ENCODE results near the gene KIF19.

KIF19 gene

GRCh38 chr17:74342224-74342623, 16.2 kb downstream of the KIF19 start:
- no peak for DNase-seq

GRCh38 chr17:74343121-74343520, 17.1 kb downstream of the KIF19 start:
- DNase-seq = no peak

- DNase-seq = no peak
Measured at GRCh38 chr17:74343526-74344284, 17.7 kb downstream of the KIF19 start.

GRCh38 chr17:74344658-74345057, 18.6 kb downstream of the KIF19 start:
- DNase-seq = no peak

- no peak for DNase-seq
Measured at GRCh38 chr17:74345433-74346241, 19.6 kb downstream of the KIF19 start.

- DNase-seq = no peak
Measured at GRCh38 chr17:74347646-74348045, 21.6 kb downstream of the KIF19 start.

GRCh38 chr17:74349120-74349519, 23.1 kb downstream of the KIF19 start:
- DNase-seq = no peak

- DNase-seq = no peak
Measured at GRCh38 chr17:74350486-74350885, 24.5 kb downstream of the KIF19 start.

- no peak for DNase-seq
Measured at GRCh38 chr17:74351552-74352210, 25.7 kb downstream of the KIF19 start.

- no peak for DNase-seq
Measured at GRCh38 chr17:74353446-74354060, 27.5 kb downstream of the KIF19 start.

- peak; percentile 82 for DNase-seq
Measured at GRCh38 chr17:74354123-74354522, 28.1 kb downstream of the KIF19 start.

GRCh38 chr17:74354561-74354960, 28.5 kb downstream of the KIF19 start:
- DNase-seq = no peak

- no peak for DNase-seq
Measured at GRCh38 chr17:74355065-74355464, 29.0 kb downstream of the KIF19 start.

GRCh38 chr17:74356646-74357465, 30.8 kb downstream of the KIF19 start:
- DNase-seq = peak; percentile 65

GRCh38 chr17:74357466-74357809, 31.4 kb downstream of the KIF19 start:
- no peak for DNase-seq

GRCh38 chr17:74358697-74359096, 32.7 kb downstream of the KIF19 start:
- no peak for DNase-seq

GRCh38 chr17:74359916-74360315, 33.9 kb downstream of the KIF19 start:
- DNase-seq = no peak

- no peak for DNase-seq
Measured at GRCh38 chr17:74360899-74361229, 34.8 kb downstream of the KIF19 start.

GRCh38 chr17:74361230-74362068, 35.4 kb downstream of the KIF19 start, which contains the start of gene BTBD17:
Gene BTBD17, minus strand, starts transcription at chr17:74361868. Its CDS starts 49 bp downstream, at chr17:74361819.
- DNase-seq = peak; percentile 80

GRCh38 chr17:74362069-74362405, 36.0 kb downstream of the KIF19 start:
- no peak for DNase-seq

- no peak for DNase-seq
Measured at GRCh38 chr17:74362810-74363498, 36.9 kb downstream of the KIF19 start.

Data from activated effector memory CD4-positive, alpha-beta T cell treated with anti-CD3 and anti-CD28 coated beads, Interleukin-2, amount 50 U/mL, for 16 hours (primary cell).